Cardiac muscle cell (in vitro differentiated cells and primary cell): ENCODE results near the gene TTC21A. TPM values are rescaled to one million over a fixed set of nuclear protein-coding genes. Genes with fewer than 3 reads are reported as not detected.
"Not testable (repeated sequence)": the region's sequence is repeated elsewhere in the genome, so short reads cannot be mapped to it uniquely, and the experiment has no call there.

Experiments
- DNase-seq, 2 donors: peaks; one replicate each; pipeline versions ENCODE4 v3.0.0 to v3.0.0-alpha.2; 2010 to 2017; ENCODE audit warnings: low read depth in 1 of 2, low spot score in 1 of 2
- H3K27ac ChIP-seq: fragments of 200-600 bp; sonication (generic); 2 replicates; pipeline ENCODE4 v1.5.1; 2016
- H3K27me3 ChIP-seq: fragments of 200-600 bp; sonication (generic); 2 replicates; pipeline ENCODE4 v1.6.0; 2016; ENCODE audit warnings: control low read depth
- H3K36me3 ChIP-seq: fragments of 200-600 bp; sonication (generic); 2 replicates; pipeline ENCODE4 v1.5.1; 2016; ENCODE audit warnings: control low read depth
- H3K4me1 ChIP-seq: fragments of 200-600 bp; sonication (generic); 2 replicates; pipeline ENCODE4 v1.8.1; 2017; ENCODE audit warnings: low read depth, mild to moderate bottlenecking, mixed run types
- H3K4me3 ChIP-seq: fragments of 200-600 bp; sonication (generic); 2 replicates; pipeline ENCODE4 v1.5.1; 2016; ENCODE audit warnings: mild to moderate bottlenecking
- H3K9me3 ChIP-seq: fragments of 200-600 bp; sonication (generic); 2 replicates; pipeline ENCODE4 v1.5.1; 2017; ENCODE audit warnings: low read depth, mild to moderate bottlenecking, control low read depth
- CTCF ChIP-seq: IDR thresholded peaks from 2 replicates; pipeline ENCODE4 v1.5.1; 2012; ENCODE audit warnings: low read depth, mild to moderate bottlenecking, low read length
- polyA plus RNA-seq: library from polyadenylated mRNA; unstranded; fragments of >200 nt; fragmentation: Nextera tagmentation; extraction: Ambion mirVana; gene quantifications from 2 replicates; pipeline ENCODE4 v1.2.1, GENCODE V29; 2016
- total RNA-seq: library from RNA; depleted of rRNA; stranded (reverse); fragments of >200 nt; gene quantifications from 2 replicates; pipeline ENCODE4 v1.2.3, GENCODE V29; 2016

Gene TTC21A
- total and polyA plus RNA-seq, 2 experiments from 2014 or later: 3.1 to 4.2 TPM

DNA sequence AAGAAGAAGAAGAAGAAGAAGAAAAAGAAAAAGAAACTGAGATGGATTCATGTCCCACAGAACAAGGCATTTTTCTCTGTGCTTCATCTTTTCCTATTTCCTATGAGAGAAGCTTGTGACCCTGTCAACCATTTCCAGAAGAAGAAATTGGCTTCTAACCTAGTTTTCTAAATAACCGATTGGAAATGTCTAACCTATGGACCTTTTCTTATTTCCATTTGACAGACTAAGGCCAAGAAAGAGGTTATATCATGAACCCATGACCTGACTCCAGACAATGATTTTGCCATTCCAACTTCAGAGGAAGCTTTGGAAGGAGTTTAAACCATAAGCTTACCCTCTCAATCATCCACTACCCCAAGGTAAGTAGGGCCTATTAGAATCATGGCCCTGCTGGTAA lies 62.2 kb downstream of the TTC21A start:
- TF ChIP-seq CTCF: no peak
- peaks cover 8% of the 10 kb centered on the region for H3K4me1 ChIP-seq
- DNase-seq: no peak
- no peaks in the 10 kb centered on the region for H3K9me3 ChIP-seq
- H3K36me3 ChIP-seq: no peaks in the 10 kb centered on the region
- no peak overlapping the region for H3K4me3 ChIP-seq
- H3K27ac ChIP-seq: no peak overlapping the region
- no peaks in the 10 kb centered on the region for H3K27me3 ChIP-seq

- Histone ChIP-seq H3K4me3 (no peak overlapping the region), H3K9me3 (no peaks in the 10 kb centered on the region), H3K27me3 (no peaks in the 10 kb centered on the region), H3K27ac (no peak overlapping the region), H3K4me1 (peaks cover 4% of the 10 kb centered on the region), H3K36me3 (no peaks in the 10 kb centered on the region)
- no peak for TF ChIP-seq CTCF
- DNase-seq: no peak
Observed at GRCh38 chr3:39170461-39170860, 63.0 kb downstream of the TTC21A start.

- not testable (repeated sequence) for H3K27ac ChIP-seq, H3K9me3 ChIP-seq, H3K27me3 ChIP-seq, H3K4me1 ChIP-seq, H3K36me3 ChIP-seq, H3K4me3 ChIP-seq, DNase-seq
Observed at GRCh38 chr3:39170877-39171276, 63.4 kb downstream of the TTC21A start.

DNA sequence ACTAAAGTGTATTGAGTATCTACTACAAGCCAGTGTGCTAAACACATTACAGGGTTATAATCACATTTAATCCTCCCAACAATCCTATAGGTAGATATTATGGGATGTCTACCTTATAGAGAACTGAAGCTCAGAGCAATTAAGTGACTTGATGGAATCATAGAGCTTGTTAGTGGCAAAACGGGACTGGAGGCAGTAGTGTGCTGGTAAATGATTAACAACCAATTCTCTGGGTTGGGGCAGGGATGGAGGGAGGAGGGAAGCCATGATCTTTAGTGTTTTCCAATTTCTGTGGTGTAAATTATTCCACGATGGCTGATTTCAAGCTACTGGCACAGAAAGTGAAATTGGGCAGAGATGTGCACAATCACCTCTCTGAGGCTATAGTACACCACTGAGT lies 64.4 kb downstream of the TTC21A start:
- Histone ChIP-seq H3K36me3 (no peaks in the 10 kb centered on the region), H3K27me3 (no peaks in the 10 kb centered on the region), H3K27ac (no peak overlapping the region), H3K4me3 (no peak overlapping the region), H3K9me3 (no peaks in the 10 kb centered on the region), H3K4me1 (no peaks in the 10 kb centered on the region)
- TF ChIP-seq CTCF: no peak
- DNase-seq: no peak

DNA sequence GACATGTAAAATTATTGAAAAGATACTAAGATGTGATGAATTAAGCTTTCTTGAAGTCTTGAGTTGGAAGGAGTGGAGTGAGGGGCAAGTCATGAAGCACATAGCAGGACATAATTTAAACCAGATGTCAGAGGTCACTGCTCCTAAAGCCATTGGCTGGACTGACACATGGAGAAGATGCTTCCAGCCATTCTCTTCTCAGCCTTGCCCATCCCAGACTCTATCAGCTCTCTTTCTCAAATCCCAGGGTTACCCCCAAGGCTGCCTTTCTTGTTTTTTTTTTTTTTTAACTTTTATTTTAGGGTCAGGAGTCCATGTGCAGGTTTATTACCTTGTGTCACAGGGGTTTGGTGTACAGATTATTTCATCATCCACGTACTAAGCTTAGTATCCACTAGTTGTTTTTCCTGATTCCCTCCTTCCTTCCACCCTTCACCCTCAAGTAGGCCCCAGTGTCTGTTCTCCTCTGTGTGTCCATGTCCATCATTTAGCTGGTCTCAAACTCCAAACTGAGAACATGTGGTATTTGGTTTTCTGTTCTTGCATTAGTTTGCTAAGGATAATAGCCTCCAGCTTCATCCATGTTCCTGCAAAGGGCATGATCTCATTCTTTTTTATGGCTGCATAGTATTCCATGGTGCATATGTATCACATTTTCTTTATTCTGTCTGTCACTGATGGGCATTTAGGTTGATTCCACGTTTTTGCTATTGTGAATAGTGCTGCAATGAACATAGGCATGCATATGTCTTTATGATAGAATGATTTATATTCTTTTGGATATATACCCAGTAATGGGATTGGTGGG lies 66.0 kb downstream of the TTC21A start:
- H3K9me3 ChIP-seq: no peaks in the 10 kb centered on the region
- no peaks in the 10 kb centered on the region for H3K27me3 ChIP-seq
- no peak for TF ChIP-seq CTCF
- no peaks in the 10 kb centered on the region for H3K36me3 ChIP-seq
- peaks cover 5% of the 10 kb centered on the region for H3K4me1 ChIP-seq
- no peak overlapping the region for H3K4me3 ChIP-seq
- H3K27ac ChIP-seq: no peak overlapping the region
- no peak for DNase-seq

DNA sequence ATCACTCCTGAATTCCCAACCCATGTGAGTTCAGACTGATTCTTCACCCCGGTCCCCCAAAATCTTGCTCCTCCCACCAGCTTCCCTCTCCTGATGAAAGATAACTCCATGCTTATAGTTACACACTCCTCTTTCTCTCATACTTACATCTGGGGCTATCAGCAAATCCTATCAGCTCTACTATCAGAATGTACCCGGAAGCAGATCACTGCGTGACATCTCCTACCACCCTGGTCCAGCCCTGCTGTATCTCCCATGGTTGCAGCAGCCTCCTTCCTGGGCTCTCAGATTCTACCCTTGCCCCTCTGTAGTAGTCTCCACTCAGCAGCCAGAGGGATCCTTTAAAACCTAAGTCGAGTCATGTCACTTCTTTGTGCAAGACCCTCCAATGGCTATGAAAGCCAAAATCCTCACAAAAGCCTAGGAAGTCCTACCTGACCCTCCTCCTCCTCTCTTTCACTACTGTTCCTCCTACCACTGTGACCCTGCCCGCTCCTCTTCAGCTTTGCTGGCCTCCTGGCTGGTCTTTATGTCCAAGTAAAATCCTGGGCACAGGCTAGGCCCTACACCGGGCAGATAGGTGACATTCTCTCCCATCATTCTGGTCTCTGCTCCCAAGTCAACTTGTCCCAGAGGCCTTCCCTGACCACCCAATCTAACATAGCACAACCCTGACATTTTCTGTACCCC lies 68.7 kb downstream of the TTC21A start:
- no peaks in the 10 kb centered on the region for H3K36me3 ChIP-seq
- TF ChIP-seq CTCF: no peak
- no peaks in the 10 kb centered on the region for H3K9me3 ChIP-seq
- no peak for DNase-seq
- no peak overlapping the region for H3K4me3 ChIP-seq
- H3K27ac ChIP-seq: peak overlapping the region; percentile 78
- H3K27me3 ChIP-seq: no peaks in the 10 kb centered on the region
- H3K4me1 ChIP-seq: peaks cover 15% of the 10 kb centered on the region
